ENCODE measurements around the gene ATL3. TPM values are rescaled to one million over a fixed set of nuclear protein-coding genes. Genes with fewer than 3 reads are reported as not detected.
"Not testable (repeated sequence)": the region's sequence is repeated elsewhere in the genome, so short reads cannot be mapped to it uniquely, and the experiment has no call there.

The ATL3 gene
- total RNA-seq, 4 donors from 2014 or later, result 10.2 to 16.5 (median 12.4) TPM

DNA sequence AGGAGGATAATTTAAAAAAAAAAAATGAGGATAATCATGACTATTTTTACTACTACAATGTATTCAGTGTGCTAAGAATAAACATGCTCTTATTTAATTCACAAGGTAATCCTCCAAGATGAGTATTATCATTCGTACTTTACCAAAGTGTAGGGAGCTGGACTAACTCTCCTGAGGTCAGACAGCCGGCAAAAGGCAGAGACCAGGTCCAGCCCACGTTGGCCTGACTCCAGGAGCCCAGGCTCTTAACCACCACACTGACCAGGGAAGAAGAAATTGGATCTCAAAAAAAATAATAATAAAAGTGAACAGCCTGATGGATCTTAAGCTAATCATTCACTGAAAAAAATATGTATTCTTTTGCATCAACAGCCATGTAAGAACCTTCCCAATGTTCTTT is 82.2 kb downstream of the ATL3 start:
- Histone ChIP-seq H3K27me3 (no peaks in the 10 kb centered on the region), H3K9me3 (no peaks in the 10 kb centered on the region), H3K4me1 (peaks cover 6 to 10% of the 10 kb centered on the region in 2 donors), H3K36me3 (peaks cover 0 to 54% of the 10 kb centered on the region in 2 donors), H3K27ac (no peak overlapping the region), H3K4me3 (no peak overlapping the region)
- TF ChIP-seq, protein P1, sequence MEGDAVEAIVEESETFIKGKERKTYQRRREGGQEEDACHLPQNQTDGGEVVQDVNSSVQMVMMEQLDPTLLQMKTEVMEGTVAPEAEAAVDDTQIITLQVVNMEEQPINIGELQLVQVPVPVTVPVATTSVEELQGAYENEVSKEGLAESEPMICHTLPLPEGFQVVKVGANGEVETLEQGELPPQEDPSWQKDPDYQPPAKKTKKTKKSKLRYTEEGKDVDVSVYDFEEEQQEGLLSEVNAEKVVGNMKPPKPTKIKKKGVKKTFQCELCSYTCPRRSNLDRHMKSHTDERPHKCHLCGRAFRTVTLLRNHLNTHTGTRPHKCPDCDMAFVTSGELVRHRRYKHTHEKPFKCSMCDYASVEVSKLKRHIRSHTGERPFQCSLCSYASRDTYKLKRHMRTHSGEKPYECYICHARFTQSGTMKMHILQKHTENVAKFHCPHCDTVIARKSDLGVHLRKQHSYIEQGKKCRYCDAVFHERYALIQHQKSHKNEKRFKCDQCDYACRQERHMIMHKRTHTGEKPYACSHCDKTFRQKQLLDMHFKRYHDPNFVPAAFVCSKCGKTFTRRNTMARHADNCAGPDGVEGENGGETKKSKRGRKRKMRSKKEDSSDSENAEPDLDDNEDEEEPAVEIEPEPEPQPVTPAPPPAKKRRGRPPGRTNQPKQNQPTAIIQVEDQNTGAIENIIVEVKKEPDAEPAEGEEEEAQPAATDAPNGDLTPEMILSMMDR (IDR thresholded peaks at IDR 0.05 in 4 of 5, conservative IDR thresholded peaks at IDR 0.05 in 1 of 5), result no peak
- no peak for TF ChIP-seq POLR2A (IDR thresholded peaks at IDR 0.05)
- ATAC-seq (no peak), DNase-seq (no peak)
- intact Hi-C loops (cut with DNase I; ENCODE audit: low total_unique reads), result no loop called here
- in situ Hi-C loops (cut with MboI; ENCODE audit: low sequenced_read_pairs in 4 of 4), result no loop called here

DNA sequence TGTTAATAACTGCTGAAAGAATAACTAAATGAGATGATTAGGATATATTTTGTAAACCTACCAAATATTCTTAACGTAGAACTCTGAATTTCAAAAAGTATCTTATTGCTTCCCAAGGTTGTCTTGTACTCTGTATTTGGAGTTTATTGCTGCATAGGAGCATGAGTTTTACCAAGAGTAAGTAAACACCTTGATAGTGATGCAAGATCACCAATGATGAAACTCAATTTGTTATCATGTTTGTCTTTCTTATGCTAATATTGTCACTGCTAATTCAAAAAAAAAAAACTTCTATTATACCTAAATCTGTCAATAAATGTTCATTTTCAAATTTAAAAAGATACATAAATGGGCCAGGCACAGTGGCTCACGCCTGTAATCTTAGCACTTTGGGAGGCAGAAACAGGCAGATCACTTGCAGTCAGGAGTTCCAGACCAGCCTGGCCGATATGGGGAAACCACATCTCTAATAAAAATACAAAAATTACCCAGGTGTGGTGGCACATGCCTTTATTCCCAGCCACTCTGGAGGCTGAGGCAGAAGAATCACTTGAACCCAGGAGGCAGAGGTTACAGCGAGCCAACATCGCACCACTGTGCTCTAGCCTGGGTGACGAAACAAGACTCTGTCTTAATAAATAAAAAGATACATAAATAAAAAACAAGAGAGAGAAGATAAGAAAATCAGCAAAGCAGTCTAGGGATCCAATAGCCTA is 84.6 kb downstream of the ATL3 start:
- peaks cover 0 to 59% of the 10 kb centered on the region in 2 donors for H3K36me3 ChIP-seq
- intact Hi-C loops (cut with DNase I; ENCODE audit: low total_unique reads), result no loop called here
- in situ Hi-C loops (cut with MboI; ENCODE audit: low sequenced_read_pairs in 4 of 4), result no loop called here
- H3K9me3 ChIP-seq, result no peaks in the 10 kb centered on the region
- no peak overlapping the region for H3K4me3 ChIP-seq
- no peak overlapping the region for H3K27ac ChIP-seq
- no peak for DNase-seq
- H3K4me1 ChIP-seq, result peaks cover 6 to 10% of the 10 kb centered on the region in 2 donors
- TF ChIP-seq, protein P1 (IDR thresholded peaks at IDR 0.05 in 4 of 5, conservative IDR thresholded peaks at IDR 0.05 in 1 of 5), result no peak
- no peak for TF ChIP-seq POLR2A (IDR thresholded peaks at IDR 0.05)
- H3K27me3 ChIP-seq, result no peaks in the 10 kb centered on the region
- ATAC-seq, result no peak

DNA sequence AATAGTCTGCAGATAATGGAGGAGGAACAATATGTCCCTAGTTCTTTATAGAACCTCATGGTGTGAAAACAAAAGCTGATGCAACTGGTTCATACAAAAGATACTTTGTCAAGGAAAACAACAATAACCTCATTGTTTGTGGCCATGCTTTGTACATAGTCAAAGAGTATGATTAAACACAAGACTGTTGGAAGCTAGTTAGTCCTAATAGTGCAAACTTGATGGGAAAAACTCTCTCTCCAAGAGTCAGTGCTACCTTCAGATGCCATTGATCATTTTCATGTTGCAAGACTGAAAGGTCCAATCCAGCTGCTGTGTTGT is 87.9 kb downstream of the ATL3 start:
- DNase-seq (no peak), ATAC-seq (no peak)
- Histone ChIP-seq H3K27me3 (no peaks in the 10 kb centered on the region), H3K4me1 (peaks cover 6 to 10% of the 10 kb centered on the region in 2 donors), H3K4me3 (no peak overlapping the region), H3K9me3 (no peaks in the 10 kb centered on the region), H3K27ac (no peak overlapping the region), H3K36me3 (peaks cover 0 to 60% of the 10 kb centered on the region in 2 donors)
- in situ Hi-C loops (cut with MboI; ENCODE audit: low sequenced_read_pairs in 4 of 4), result no loop called here
- intact Hi-C loops (cut with DNase I; ENCODE audit: low total_unique reads), result no loop called here
- TF ChIP-seq, protein P1 (IDR thresholded peaks at IDR 0.05 in 4 of 5, conservative IDR thresholded peaks at IDR 0.05 in 1 of 5), result no peak
- no peak for TF ChIP-seq POLR2A (IDR thresholded peaks at IDR 0.05)

DNA sequence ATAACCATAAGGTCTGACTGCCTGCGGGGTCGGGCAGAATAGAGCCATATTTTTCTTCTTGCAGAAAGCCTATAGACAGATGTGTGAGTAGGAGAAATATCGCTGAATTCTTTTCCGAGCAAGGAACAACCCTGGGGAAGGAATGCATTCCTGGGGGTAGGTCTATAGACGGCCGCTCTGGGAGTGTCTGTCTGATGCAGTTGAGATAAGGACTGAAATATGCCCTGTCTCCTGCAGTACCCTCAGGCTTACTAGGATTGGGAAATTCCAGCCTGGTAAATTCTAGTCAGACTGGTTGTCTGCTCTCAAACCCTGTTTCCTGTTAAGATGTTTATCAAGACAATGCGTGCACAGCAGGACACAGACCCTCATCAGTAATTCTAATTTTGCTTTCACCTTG is 90.0 kb downstream of the ATL3 start:
- H3K4me3 ChIP-seq; in situ Hi-C loops (cut with MboI; ENCODE audit: low sequenced_read_pairs in 4 of 4); H3K9me3 ChIP-seq; DNase-seq; H3K4me1 ChIP-seq; intact Hi-C loops (cut with DNase I; ENCODE audit: low total_unique reads); H3K27me3 ChIP-seq; ATAC-seq; H3K27ac ChIP-seq: not testable (repeated sequence)
- peaks cover 0 to 53% of the 10 kb centered on the region in 2 donors for H3K36me3 ChIP-seq

DNA sequence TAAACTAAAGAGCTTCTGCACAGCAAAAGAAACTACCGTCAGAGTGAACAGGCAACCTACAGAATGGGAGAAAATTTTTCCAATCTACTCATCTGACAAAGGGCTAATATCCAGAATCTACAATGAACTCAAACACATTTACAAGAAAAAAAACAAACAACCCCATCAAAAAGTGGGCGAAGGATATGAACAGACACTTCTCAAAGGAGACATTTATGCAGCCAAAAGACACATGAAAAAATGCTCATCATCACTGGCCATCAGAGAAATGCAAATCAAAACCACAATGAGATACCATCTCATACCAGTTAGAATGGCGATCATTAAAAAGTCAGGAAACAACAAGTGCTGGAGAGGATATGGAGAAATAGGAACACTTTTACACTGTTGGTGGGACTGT is 92.3 kb downstream of the ATL3 start:
- ATAC-seq; DNase-seq; H3K27me3 ChIP-seq; in situ Hi-C loops (cut with MboI; ENCODE audit: low sequenced_read_pairs in 4 of 4); H3K9me3 ChIP-seq; H3K4me3 ChIP-seq; intact Hi-C loops (cut with DNase I; ENCODE audit: low total_unique reads); H3K27ac ChIP-seq: not testable (repeated sequence)
- peaks cover 19 to 22% of the 10 kb centered on the region in 2 donors for H3K4me1 ChIP-seq
- peaks cover 0 to 39% of the 10 kb centered on the region in 2 donors for H3K36me3 ChIP-seq

All from gastrocnemius medialis (tissue), 4 donors.